Stimulated activated CD8-positive, alpha-beta memory T cell treated with anti-CD3 and anti-CD28 coated beads, Interleukin-4, amount 100 ng/mL, for 48 hours (primary cell): ENCODE results near the gene ZNF202.
"Not testable (repeated sequence)": the region's sequence is repeated elsewhere in the genome, so short reads cannot be mapped to it uniquely, and the experiment has no call there.

ENCODE experiments used
- DNase-seq: peaks from one replicate; pipeline ENCODE4 v3.0.0-alpha.2; 2020

The ZNF202 gene

GRCh38 chr11:123741159-123742030 lies at the start of gene ZNF202:
TSS of gene ZNF202 (minus strand) at chr11:123741660. CDS start at chr11:123730888, 10,772 bp downstream.
- peak; percentile 93 for DNase-seq

DNA sequence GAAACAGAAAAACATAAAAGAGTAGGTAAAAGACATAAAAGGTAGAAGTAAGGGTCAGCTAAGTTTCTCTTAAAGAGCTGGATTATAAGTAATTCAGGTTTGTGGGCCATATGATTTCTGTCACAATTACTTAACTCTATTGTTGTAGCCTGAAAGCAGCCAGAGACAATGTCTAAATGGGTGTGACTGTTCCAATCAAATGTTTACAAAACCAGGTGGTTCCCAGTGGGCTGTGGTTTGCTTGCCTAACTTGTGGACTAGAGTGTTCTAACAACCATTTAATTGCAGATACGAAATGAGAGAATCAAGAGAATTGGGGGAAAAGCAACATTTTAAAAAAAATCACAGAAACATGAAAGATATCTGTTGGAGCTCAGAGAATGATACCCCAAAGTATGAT lies 42.1 kb upstream of the ZNF202 start:
- DNase-seq, result no peak

DNA sequence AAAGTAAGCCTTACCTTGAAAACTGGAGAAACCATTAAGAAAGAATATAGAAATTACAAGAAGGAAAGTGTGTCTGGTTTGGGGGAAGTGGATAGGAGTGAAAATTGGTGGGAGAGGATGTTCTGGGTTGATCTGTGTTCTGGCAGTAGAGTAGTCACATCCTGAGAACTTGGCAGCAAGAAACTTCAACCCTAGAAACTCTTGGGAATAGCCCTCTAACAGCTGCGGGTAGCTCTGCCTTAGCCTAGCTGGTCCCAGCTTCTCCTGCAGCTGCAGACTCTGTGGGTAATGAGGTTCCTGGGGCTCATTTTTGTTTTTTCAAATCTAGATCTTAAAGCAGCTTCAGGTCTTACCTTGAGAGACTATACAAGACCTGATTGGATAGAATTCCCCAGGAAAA lies 37.1 kb upstream of the ZNF202 start:
- no peak for DNase-seq

GRCh38 chr11:123775715-123776549 lies 34.5 kb upstream of the ZNF202 start:
- no peak for DNase-seq

DNA sequence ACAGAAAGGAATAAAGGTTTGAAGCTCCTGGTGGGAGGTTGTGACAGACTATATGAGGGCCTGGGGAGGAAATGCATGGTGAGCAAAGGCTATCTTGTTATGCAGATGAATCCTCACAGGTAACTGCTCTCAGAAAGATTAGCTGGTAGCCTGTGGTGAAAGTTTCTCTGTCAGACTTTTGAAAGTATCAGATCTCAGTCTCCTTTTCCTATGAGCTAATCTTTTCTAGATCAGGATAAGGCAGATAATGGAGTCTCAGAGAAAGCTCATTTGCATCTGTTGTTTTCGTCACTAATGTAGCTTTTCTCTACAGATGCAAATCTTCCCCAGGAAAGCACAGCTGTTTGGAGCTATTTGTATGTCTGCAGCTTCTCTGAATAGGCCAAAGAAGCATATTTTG lies 33.8 kb upstream of the ZNF202 start:
- no peak for DNase-seq

DNA sequence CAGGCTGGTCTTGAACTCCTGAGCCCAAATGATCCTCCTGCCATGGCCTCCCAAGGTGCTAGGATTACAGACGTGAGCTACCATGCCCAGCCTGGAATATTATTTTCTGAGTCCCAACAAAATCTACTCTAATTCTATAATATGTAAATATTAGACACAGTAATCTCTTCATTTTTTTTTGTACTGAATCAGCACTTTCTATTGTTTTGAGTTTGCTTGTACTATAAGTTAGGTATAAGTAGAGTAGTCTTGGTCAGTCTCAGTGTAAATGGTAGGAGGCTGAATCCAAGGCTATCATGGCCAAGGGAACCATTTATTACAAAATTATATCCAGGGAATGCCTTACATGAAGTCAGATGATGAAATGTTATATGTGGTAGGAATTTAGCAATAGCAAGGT lies 32.5 kb upstream of the ZNF202 start:
- no peak for DNase-seq

GRCh38 chr11:123773026-123773425 lies 31.6 kb upstream of the ZNF202 start:
- DNase-seq, result no peak

DNA sequence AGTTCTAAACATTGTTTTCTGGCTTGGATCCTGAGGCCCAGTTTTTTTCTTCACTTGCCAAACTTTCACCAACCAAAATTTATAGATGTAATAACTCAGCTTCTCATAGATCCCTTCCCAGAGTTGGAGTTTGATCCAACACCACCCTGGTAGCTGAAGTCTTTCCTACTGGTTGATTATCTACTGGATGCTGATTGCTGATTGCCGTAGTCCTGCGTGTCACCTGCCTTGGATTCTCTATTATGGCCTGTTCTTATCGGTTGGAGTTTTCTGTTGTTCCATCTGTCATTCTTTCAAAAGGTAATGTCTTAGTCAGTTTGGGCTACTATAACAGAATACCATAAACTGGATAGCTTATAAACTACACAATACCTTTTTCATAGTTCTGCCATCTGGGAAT lies 30.2 kb upstream of the ZNF202 start:
- no peak for DNase-seq

- DNase-seq, result no peak
Observed at GRCh38 chr11:123770712-123771111, 29.3 kb upstream of the ZNF202 start.

- no peak for DNase-seq
Observed at GRCh38 chr11:123765601-123766000, 24.1 kb upstream of the ZNF202 start.

DNA sequence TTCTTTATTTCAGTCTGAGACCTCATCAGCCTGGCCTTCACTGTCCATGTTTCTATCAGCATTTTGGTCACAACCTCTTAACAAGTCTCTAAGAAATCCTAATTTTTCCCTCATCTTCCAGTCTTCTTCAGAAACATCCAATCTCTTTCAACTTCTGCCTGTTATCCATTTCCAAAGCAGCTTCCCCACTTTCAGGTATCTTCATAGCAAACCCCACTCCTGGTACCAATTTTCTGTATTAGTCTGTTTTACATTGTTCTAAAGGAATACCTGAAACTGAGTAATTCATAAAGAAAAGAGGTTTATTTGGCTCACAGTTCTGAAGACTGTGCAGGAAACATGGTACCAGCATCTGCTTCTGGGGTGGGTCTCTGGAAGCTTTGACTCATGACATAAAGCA lies 21.0 kb upstream of the ZNF202 start:
- no peak for DNase-seq

- DNase-seq, result no peak
Observed at GRCh38 chr11:123760894-123761293, 19.4 kb upstream of the ZNF202 start.

- DNase-seq, result no peak
Observed at GRCh38 chr11:123757976-123758375, 16.5 kb upstream of the ZNF202 start.

- no peak for DNase-seq
Observed at GRCh38 chr11:123755813-123756212, 14.4 kb upstream of the ZNF202 start.

- DNase-seq, result no peak
Observed at GRCh38 chr11:123755344-123755743, 13.9 kb upstream of the ZNF202 start.

DNA sequence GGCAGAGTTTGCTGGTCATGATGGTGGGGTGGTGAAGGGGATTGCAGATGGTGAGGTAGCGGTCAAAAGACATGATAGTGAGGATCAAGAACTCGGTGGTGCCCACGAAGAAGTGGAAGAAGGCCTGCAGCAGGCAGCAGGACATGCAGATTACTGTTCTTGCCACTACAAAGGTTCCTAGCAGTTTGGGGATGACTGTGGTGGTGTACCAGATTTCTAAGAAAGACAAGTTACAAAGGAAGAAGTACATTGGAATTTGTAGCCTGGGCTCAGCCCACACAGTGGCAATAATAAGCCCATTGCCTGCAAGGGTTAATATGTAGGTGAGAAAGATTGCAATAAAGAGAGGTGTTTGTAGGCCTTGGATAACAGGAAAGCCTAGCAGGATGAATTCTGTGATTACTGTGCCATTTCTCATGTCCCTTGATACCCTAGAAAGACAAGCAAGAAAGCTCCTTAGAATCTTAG lies 12.7 kb upstream of the ZNF202 start, which contains the start of gene OR6X1:
OR6X1 (minus strand) TSS at position 418 of the 468 bp plus-strand sequence; CDS start at position 418, 0 bp downstream.
- DNase-seq, result no peak

GRCh38 chr11:123753110-123753509 lies 11.7 kb upstream of the ZNF202 start:
- DNase-seq, result no peak

GRCh38 chr11:123751781-123752180 lies 10.3 kb upstream of the ZNF202 start:
- no peak for DNase-seq

- DNase-seq, result not testable (repeated sequence)
Observed at GRCh38 chr11:123748349-123748748, 6.9 kb upstream of the ZNF202 start.

GRCh38 chr11:123745764-123746451 lies 4.4 kb upstream of the ZNF202 start:
- no peak for DNase-seq

DNA sequence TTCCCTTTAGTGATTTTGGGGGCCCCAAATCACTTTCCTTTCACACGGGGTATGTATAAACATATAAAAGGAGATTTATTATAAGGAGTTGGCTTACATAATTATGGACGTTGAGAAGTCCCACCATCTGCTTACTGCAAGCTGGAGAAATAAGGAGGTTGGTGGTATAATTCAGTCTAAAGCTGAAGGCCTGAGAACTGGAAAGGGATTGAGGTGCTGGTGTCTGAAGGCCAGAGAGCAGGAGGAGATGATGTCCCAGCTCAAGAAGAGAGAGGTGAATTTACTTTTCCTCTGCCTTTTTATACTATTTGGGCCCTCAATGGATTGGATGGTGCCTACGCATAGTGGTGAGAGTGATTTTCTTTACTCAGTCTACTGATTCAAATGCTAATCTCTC lies 1.3 kb upstream of the ZNF202 start:
- DNase-seq, result no peak

DNA sequence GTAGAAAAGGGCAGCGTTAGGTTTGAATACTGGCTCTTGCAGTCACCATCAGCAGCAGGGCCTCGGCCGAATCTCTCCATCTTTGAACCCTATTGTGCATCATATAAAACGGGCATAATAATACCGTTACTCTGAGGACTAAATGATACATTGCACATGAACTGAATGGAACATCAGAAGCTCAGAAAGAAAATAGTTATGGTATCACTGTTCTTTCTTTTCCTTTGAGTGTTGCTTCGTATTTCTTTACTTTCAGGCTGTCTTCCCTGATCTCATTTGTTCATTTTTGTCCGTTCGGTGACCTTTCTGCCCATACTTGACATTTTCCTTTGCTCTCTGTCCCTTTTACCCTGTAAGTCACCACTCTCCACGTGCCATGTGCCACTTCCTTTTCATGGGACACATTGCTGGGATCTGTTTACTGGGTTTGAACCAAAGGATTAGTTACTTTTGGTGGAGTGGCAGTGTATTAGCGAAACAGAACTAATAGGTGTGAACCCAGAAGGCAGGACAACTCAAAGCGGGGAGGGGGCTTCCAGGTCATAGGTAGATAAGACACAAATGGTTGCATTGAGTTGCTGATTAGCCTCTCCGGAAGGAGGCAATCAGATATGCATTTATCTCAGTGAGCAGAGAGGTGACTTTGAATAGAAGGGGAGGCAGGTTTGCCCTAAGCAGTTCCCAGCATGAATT lies 717 bp upstream of the ZNF202 start:
- DNase-seq, result no peak

DNA sequence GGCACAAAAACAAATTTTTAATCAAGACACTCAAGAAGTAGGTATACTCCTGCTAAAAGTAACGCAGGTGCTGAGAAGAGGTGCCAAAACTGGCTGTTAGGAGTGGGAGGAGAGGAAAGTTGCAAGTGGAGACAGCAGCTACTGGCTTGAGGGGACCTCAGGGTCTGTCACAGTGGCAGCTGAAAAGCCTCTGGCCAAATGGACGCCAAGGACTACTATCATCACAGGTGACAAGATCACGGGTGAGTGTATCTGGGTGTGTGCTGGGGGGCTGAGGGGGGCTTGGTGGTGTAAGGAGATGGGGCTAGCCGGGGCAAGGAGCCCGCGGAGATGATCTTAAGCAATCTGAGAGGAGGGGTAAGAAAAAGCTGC lies 687 bp downstream of the ZNF202 start:
- DNase-seq, result peak; percentile 29
